DMS79 (cell line): ENCODE measurements around the gene TSPAN32.
A peak's percentile ranks its signal among the peaks of the same experiment; 100 is the strongest.
"Not testable (repeated sequence)": the region's sequence is repeated elsewhere in the genome, so short reads cannot be mapped to it uniquely, and the experiment has no call there.

Experiments
- DNase-seq: peaks from one replicate; lab custom pipeline; 2025; lab: John Stamatoyannopoulos, UW

TSPAN32 gene

DNA sequence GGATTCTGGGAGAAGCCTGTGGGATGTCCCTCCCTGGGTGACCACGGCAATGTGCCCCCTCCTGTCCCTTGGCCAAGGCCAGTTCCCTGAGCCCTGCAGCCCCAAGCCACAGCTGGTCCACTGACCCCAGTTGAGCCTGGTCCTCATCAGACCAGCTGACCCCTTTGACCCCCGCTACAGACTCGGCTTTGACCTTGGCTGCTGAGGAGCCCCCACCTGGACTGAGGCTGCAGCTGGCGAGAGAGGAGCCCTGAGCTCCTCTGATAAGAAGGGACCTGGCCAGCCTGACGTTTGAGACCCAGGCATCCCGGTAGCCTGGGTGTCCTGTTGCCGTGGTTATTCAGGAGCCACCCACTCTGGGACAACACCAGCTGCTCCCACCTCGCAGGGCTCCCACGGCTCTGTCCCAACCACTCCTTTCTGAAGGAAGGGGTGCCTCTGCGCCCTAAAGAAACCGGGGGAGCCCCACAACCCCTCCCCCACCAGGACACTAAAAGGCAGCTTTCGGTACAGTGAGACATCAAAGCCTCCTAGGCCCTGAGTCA is 34.4 kb upstream of the TSPAN32 start:
- DNase-seq = no peak

DNA sequence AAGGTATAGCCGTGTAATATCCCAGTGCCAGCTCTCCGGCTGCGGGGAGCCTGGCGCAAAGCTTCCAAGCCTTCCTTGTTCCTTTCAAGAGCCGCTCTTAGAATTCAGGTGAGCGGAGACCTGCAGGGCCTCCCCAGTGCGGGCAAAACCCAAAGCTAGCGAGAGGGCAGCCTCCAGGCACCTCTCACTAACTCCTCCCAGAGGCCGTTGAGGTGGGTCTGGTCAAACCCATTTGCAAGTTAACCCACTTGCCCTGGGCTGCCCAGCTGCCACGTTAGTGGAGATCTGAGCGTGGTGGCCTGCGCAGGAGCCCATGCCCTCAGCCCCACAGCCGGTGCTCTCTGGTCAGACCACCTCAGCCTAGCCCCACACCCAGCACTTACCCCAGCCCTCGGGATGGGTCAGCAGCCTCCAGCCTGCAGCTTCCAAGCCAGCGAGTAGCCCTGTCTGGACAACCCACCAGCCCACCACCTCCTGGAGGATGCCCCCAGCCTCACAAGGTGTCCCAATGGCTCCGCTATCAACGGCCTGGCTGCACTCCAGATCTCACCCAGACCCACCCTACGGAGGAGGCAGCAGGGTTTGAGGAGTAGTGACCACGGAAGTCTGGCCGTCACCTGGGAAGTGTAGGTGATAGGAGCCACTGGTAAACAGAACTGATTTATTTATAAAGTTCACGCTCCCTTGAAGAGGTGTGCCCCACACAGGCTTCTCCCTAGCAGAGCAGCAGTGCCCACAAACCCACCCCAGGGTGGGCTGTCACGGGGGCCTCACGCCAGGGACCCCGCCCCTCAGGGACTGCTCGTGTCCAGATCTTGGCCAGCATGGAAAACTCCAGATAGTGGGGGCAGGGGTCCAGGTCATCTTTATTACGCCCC is 33.7 kb upstream of the TSPAN32 start:
- no peak for DNase-seq

DNA sequence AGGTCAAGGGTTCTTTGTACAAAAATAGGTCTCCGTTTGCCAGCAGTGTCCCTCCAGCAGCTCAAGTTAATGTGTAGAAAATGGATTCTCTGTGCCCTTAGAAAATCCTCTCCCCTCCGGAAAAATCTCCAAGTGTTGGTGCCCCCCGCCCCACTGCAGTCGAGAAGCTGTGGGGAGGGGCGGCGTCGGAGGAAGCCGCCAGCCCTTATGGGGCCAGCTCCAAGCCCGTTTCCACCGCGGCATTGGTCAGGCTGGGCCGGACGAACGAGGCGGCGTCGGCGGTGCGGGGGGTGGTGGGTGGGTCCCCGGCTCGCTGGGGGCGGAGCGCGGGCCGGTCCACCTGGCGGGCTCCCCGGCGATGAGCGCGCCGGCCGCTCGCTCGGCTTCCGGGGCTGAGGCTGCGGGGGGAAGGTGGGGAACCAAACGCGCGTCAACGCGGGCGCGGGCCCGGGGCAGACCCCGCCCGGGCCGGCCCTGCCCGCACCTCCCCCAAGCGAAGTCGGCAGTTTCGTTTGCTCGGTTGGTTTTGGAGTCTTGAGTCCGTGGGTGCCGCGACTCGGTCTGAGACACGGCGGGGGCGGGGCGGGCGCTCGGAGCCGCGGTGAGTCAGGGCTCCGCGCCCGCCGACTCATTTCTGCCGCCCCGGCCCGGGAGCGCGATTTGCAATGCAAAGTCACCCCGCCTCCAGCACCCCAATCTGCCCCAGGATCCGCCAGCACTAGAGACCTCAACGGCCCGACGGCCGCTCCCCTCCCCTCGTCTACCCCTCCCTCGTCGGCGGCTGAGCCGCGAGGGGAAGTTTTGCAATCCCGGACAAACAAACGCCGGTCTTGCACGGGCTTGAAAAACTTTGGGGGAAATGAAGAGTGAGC is 32.8 kb upstream of the TSPAN32 start:
- peak; percentile 12 for DNase-seq

DNA sequence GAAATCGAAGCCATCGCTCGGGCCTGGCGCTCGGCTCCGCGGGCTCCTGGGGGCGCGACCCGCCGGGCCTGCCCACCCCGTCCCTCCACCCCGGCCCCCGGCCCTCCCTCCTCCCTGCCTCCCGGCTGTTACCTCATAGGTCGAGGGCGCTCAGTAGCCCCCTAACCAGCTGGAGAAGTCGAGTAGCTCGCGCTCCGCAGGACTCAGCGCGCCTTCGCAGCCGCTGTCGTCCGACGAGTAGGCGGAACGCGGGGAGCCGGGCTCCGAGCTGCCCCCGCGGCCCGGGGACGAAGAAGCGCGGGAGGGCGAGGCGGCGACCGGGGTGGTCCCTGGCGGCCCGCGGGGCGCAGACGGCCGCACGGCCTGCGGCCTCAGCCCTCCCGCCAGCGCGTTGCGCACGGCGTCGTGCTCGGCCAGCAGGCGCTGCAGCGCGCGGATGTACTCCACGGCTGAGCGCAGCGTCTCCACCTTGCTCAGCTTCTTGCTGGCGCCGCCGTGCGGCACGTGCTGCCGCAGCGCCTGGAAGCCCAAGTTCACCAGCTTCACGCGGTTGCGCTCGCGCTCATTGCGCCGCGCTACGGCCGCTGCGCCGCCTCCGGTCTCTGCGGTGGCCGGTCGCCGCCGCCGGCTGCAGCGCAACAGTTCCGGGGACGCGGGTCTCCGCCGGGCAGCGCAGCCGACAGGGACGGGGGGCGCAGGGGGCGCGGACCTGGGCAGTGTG is 32.1 kb upstream of the TSPAN32 start:
- DNase-seq = no peak

DNA sequence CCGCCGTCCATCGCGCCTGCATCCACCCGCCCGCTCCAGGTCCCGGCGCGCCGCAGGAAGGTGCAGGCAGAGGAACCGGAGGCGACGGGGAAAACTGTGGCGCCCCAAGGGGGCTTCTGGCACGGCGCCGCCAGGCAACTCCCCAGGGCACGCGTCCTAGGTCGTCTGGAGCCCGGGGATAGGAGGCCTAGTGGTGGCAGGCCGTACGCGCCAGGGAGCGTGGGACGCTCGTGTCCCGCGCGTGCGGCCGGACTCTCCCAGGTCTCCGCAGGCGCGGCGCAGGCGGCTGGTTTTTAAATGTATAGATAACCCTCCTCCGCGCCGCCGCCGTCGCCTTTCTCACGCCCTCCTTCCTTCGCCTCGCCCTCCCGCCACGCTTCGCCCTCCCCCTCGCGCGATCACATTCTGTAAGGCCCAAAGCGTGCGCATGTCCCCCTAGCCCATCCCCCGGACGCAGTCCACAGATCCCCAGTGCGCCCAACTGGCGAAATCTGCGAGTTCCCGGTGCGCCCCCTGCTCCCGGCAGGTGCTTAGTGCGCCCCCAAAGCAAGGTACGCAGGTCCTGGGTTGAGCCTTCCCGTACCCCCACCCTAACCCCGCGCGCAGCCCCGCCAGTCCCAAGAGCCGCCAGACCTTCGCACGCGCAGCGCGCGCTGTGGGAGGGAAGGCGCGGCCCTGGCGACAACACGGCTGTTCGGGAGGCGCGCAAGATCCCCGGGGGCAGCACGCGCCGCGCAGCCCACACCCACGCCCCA is 31.3 kb upstream of the TSPAN32 start, which contains the start of gene ASCL2:
Gene ASCL2, minus strand, starts transcription at position 267 of the 755 bp plus-strand sequence. Its CDS starts 256 bp downstream, at position 11.
- no peak for DNase-seq

DNA sequence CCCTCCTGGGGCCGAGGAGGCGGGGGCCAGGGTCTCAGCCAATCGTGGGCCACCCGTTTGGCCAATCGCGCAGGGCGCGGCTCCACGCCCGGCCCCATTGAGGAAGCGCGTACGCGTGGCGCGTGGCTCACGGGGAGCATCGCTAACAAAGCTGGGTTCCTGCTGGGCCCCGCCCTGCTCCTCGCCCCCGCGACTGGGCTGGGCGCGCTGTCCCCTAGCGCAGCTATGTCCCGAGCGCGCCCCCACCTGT is 30.8 kb upstream of the TSPAN32 start:
- DNase-seq = no peak

DNA sequence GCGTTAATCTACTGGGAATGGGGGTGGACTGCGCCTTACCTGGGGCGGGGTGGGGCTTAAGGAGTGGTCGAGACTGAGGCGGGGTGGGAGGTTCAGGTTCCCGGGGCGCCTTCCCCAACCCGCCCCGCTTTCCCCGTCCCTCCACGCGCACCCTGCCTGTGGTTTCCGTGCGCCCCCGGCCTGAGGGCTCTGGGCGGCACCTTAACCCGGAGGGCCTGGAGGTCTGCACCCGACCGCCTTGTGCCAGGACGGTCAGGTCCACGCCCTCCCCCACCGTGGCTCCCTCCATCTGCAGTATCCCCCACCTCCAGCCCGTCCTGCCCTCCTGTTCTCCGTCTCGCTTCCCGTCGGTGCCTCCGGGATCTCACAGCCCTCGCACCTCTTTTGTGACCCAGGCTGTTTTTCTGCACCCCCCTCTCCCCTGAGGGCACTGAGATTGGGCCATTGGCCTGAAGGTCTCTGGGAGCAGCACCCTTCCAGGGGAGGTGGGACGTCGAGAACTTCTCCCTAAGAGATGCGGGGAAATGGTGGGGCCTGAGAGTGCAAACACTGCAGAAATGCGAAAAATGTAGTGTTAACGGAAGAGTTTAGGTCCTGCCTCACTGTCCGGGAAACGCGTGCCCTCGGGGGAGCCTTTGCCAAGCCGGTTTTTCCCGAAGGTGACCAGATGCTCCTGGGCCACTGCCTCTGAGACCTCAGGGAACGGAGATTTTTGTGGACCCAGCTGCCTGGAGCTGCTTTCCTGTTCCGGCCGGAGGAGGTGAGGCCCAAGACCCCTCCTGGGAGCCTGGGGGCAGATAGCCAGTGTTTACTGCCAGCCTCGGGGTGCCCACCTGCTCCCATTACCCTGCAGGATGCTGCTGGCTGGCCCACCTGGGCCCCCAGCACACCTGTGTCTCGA is 30.2 kb upstream of the TSPAN32 start:
- no peak for DNase-seq

DNA sequence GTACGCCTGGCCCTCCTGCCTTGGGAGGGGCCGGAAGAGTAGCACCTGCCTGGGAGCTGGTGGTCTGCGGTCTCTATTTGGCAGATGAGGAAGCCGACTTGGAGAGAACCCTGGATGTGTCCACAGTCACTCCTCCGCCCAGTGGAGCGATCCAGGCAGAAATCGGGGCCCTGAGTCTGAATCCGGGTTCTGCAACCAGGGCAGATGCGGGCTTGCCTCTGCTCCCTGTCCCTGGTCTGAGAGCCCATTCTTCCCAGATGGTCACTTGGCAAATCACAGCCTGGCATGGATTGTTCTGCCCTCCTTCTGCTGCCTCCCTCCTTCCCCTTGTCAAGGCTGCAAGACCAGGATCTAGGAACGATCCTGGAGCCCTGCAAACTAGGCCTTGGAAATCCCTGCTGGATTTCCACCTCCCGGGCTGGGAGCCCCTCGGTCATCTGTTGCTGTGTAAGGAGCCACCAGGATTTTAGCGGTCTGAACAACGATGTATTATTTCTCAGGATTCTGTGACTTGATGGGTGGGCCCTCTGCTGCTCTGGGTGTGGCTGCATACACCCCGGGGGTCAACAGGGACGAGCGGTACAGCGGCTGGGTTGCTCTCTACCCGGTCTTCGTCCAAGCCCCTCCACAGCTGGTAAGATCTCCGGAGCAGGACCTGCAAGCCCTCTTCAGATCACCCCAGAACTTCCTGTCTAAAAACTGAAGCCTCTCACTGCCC is 29.4 kb upstream of the TSPAN32 start:
- no peak for DNase-seq

DNA sequence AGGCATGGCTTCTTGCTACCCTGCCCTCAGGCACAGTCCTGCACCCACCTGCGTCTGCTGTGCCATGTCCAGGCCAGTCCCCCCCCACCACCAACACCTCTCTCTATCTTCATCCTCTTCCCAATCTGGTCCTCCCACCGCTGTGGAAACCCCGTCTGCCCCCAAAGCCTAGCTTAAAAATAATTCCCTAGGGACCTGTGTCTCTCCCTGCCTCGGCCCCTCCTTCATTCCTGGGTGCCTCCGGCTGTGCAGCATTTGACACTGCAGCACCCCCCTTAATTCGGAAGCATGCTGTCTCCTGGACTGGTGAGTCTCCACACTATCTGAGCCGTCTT is 28.9 kb upstream of the TSPAN32 start:
- no peak for DNase-seq

DNA sequence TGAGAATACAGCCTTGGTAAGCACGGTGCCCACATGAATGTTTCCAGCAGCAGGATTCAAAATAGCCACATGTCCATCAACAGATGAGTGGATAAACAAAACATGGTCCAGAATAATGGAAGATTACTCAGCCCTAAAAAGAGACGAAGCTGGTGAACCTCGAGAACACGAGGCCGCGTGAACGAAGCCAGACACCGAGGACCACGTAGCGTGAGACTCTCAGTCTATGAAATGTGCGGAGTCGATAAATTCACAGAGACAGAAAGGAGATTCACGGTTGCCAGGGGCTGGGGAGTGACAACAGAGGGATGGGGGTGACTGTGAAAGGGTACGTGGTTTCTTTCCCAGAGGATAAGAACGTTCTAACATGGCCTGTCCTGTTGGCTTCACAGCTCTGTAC is 28.5 kb upstream of the TSPAN32 start:
- DNase-seq = no peak

DNA sequence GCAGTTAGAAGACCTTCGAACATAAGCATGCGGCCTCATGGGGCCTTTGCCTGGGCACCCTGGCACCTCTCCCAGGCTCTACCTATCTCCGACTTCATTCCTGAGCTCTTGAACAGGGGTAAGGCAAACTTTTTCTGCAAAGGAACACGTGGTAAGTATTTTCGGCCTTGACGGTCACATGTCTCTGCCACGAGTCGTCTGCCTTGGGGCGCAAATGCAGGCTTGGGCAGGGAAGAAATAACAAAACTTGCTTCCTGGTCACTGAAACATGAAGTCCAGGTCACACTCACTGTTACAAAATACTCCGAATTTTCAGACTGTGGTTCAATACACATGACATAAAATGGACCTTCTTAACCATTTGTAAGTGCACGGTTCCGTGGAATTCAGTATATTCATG is 28.0 kb upstream of the TSPAN32 start:
- no peak for DNase-seq

DNA sequence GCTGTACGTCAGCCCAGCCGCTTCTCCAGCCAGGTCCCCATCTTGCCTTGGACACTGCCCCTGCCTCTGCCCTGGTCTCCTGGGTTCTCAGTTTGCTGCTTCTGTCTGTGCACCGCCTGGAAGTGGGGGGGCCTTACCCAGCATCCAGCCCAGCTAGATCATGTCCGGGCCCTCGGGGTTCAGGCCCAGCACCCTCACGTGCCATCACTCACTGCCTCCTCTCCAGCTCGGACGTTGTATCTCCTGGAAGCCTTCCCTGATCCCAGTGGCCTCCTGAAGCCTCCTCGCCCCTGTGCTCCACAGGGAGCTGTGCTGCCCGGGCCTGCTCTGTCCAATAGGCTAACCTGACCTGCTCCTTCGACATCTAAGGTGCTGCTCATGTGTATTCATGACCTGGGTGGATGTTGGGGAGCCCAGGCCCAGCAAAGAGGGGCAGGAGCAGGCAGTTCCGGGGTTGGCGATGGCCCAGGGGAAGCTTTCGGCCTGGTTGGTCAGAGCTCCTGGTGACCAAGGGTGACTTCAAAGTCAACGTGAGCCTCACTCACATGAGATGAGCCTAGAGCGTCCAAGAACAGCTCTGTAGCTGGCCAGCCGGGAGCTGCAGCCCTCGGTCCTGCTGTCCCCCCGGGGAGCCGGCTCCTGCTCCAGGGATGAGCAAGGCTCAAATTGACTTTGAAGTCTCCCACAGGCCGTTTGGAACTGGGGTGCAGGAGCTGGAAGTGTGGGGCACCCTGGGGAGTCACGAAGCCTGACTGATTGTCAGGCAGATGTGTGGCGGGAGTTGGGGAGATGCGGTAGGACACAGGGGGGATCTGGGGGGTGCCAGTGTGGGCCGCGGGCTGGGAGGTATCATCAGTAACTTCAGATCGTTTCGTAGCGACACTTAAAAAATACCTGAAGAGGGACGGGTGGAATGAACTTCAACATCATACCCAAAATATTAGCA is 26.2 kb upstream of the TSPAN32 start:
- no peak for DNase-seq

DNA sequence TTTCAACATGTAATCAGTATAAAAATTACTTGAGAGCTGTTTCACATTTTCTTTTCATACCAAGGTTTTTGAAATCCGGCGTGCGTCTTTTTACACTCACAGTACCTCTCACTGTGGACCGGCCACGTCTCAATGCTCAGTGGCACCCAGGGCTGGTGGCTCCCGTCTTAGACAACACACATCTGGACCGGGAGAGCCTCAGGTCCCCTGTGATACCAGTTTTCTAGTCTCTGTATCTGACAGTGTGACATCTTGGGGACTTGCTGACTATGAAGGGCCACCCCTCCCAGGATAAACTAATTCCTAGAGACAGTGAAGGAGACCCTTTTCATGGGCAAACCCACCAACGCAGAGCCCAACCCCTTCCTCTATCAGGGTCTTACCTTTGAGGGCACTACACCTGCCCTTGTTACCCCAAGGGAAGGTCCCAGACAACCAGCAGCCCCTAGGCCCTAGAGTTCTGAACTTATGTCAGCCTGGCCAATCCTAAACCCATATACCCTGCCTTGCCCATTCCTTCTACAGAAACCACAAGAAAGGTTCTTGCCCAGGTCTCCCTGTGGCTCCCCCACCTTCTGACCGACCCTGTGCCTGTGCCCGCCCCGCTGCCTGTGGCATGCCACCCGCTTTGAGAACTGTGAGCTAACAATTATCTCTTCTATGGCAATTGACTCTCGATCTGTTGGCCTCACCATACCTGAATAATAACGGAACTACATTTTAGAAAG is 25.4 kb upstream of the TSPAN32 start:
- no peak for DNase-seq

DNA sequence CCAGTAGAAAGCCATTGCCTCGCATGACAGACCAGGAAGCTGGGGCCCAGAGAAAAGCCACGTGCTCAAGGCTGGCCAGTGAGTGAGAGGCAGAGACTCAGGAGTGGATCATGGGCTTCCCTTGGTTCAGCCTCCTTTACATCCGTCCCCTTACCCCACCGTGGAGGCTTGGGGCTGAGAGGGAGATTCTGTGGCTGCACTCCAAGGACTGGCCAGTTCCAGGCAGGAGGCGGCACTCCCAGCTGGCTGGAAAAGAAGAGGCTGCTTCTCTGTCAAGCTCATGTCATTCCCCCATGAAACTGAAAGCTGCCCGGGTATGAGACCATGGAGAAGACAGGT is 24.8 kb upstream of the TSPAN32 start:
- no peak for DNase-seq

DNA sequence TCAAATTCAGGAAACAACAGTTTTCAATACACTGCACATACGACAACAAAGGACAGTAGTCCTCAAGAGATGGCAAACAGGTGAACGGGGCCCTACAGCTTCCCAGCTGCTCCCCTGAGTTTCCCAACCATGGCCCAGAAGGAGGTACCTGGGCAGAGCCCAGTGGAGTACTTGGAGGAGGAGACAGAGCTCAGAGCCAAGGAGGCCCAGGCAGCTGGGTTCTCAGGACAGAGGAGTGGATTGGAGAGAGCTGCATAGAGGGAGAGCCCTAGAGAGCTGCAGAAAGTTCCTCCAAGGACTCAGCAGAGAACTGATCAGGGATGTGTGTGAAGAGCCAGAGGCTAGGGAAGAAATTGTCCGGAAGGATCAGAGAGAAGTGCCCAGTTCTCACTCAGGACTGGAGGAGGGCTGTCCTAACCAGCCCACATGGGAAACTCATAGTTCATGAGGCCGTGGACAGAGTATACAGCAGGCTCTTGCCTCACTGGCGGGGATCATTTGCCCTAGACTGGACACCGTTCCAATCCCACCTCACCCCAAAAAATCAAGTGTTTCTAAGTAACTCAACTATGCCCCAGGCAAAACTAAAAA is 23.8 kb upstream of the TSPAN32 start:
- DNase-seq = no peak

DNA sequence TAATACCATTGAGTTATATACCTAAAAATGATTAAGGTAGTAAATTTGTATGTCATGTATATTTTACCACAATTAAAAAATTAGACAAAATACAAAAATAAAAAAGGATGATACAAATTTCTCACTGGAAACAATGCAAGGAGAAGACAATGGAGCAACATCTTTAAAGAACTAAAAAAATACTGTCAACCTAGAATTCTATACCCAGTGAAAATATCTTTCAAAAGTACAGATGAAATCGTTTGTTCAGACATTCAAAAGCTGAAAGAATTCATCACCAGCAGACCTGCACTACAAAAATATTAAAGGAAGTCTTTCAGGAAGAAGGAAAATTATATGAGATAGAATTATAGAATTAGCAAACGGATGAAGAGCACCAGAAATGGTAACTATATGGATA is 21.6 kb upstream of the TSPAN32 start:
- DNase-seq = no peak

DNA sequence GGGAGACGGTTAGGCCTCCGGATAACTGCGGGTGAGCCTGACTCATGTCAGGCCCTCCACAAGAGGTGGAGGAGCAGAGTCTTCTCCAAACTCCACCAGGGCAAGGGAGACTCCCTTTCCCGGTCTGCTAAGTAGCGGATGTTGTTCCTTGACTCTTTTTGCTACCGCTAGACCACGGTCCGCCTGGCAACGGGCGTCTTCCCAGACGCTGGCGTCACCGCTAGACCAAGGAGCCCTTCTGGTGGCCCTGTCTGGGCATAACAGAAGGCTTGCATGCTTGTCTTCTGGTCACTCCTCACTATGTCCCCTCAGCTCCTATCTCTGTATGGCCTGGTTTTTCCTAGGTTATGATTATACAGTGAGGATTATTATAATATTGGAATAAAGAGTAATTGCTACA is 15.5 kb upstream of the TSPAN32 start:
- not testable (repeated sequence) for DNase-seq

DNA sequence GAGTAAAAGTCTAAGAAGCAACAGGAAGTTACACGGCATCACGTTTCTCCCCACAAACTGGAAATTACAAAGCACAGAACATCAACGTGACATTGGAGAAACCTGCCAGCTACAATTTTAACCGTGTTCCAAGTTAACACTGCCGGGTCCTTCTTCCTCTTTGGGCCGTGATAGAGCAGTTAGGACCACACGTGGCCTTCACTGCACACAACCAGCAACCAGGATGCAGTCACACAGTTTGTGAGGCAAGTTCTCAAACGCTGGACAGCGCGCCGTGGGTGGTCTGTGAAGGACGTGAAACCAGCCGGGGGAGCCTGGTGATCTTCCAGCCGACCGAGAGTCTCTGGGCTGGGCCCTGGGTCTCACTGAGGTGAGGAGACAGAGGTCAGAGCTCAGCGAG is 14.7 kb upstream of the TSPAN32 start:
- no peak for DNase-seq
